Pulmonary artery endothelial cell (primary cell): ENCODE measurements around the gene POLR2E. TPM values are rescaled to one million over a fixed set of nuclear protein-coding genes. Genes with fewer than 3 reads are reported as not detected.

Source experiments
- DNase-seq: peaks from one replicate; pipeline ENCODE4 v3.0.0-alpha.2; 2011; ENCODE audit warnings: low read depth, low spot score
- total RNA-seq: library from RNA; depleted of rRNA; stranded (reverse); fragments of >200 nt; gene quantifications from 2 replicates; pipeline ENCODE4 v1.2.3, GENCODE V29; 2014

The POLR2E gene
- total RNA-seq, 1 donor from 2014 or later = 133 TPM

GRCh38 chr19:1098177-1099051 lies 3.2 kb upstream of the POLR2E start:
- no peak for DNase-seq

- no peak for DNase-seq
Measured at GRCh38 chr19:1097810-1098176, 2.6 kb upstream of the POLR2E start.

DNA sequence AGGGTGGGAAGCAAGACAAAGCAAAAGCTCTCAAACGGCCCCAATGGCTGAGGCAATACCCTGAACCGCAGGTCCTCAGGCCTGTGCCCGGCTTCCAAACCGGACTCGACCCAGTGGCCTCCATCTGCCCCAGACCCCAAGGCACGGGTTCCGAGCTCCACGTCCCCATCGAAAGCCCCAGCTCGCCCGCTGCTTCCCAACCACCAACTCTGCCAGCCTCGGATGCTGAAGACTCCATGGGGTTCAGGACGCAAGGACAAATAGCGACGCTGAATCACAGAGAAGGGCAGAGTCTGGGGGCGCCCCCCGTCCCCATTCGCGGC lies 559 bp downstream of the POLR2E start:
- DNase-seq = no peak

- no peak for DNase-seq
Measured at GRCh38 chr19:1093811-1094553, 1.2 kb downstream of the POLR2E start.

DNA sequence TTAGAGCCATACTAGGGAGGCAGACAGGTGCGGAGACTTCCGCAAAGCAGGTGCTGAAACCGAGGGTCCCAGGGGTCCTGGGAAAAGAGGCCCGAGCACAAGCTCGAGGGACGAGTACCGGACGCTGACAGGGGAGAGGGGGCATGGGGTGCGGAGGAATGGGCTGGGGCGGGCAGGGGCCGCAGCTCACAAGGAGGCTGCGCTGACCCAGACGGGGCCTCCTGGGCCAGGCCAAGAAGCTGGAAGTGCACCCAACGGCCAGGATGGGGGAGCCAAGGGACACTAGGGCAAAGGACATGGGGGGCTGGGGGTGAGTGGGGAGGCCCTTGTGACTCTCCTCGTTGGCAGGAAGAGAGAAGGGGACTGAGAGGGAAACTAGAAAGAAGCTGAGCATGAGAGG lies 1.8 kb downstream of the POLR2E start:
- DNase-seq = no peak

GRCh38 chr19:1091544-1092175 lies 3.5 kb downstream of the POLR2E start:
- DNase-seq = no peak

DNA sequence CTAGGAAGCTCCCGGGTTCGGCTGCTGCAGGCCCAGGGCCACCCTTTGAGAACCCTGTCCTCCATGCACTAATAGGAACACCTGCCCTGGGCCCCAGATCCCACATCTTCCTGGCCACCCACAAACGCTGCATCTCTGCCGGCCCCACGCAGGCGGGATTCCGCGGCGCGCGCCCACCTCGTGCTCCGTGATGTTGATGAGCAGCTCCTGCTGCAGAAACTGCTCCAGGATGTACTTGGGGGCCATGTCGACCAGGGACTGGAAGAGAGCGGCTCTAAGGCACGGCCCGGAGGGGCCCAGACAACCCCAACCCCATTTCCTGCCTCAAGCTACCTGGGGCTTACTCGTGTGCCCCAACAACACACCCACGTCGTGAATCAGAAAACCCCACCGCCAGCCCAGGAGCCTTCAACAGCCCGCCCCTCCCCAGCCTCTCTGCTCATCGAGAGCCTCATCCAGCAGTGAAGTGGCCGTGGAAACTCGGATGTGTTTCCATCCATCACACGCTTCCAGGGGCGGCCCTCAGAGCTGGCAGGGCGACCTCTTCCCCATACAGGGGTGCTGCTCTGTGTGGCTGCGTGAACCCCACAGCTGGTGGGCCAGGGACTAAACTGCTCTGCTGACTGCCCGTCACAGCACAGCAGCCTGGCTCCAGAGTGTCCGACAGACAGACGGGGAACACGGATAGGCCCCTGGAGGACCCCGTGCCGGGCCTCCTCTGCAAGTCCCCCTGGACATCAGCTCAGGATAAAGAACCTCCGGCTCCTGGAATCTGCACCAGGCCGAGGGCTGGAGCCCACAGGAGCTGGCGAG lies 4.2 kb downstream of the POLR2E start:
- no peak for DNase-seq

DNA sequence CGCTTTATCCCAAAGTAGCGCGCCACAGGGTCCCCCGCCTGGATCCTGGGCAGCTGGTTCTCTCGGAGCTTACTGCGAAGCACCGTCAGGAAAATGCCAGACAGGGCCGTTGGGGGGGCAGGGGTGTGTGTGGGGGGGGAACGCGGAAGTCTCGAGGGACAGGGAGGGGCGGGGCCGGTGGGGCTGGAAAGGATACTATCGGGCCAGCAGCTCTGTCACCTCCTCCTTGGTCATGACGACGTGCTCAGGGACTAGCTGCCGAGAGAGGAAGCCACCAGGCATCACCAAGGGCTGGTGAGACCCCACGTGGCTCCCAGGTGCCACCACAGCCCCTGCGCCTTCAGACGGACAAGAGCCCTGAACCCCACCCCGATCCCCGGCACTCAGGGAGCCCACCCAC lies 5.3 kb downstream of the POLR2E start:
- no peak for DNase-seq

GRCh38 chr19:1089126-1089771 lies 5.9 kb downstream of the POLR2E start:
- DNase-seq = no peak

GRCh38 chr19:1088416-1089010 lies 6.7 kb downstream of the POLR2E start:
- no peak for DNase-seq

GRCh38 chr19:1087813-1088415 lies 7.3 kb downstream of the POLR2E start:
- no peak for DNase-seq

- no peak for DNase-seq
Measured at GRCh38 chr19:1086613-1087012, 8.6 kb downstream of the POLR2E start.

- DNase-seq = no peak
Measured at GRCh38 chr19:1085676-1086442, 9.3 kb downstream of the POLR2E start.

- no peak for DNase-seq
Measured at GRCh38 chr19:1085053-1085658, 10.0 kb downstream of the POLR2E start.

- no peak for DNase-seq
Measured at GRCh38 chr19:1084024-1084868, 10.9 kb downstream of the POLR2E start.

GRCh38 chr19:1082928-1083816 lies 12.0 kb downstream of the POLR2E start:
- no peak for DNase-seq
